Measurements from ENCODE around the gene PTPDC1. TPM values are rescaled to one million over a fixed set of nuclear protein-coding genes. Genes with fewer than 3 reads are reported as not detected.

The PTPDC1 gene
- total RNA-seq, 1 donor from 2014 or later, result 7.9 TPM

- DNase-seq, result no peak
- Histone ChIP-seq H3K27me3 (ENCODE audit: low read depth) (no peaks in the 10 kb centered on the region), H3K27ac (replicated peaks) (no peak overlapping the region), H3K9me3 (replicated peaks) (peaks cover 15% of the 10 kb centered on the region), H3K4me1 (no peaks in the 10 kb centered on the region), H3K4me3 (no peak overlapping the region), H3K36me3 (peaks cover 9% of the 10 kb centered on the region)
- TF ChIP-seq CTCF (IDR thresholded peaks at IDR 0.05; ENCODE audit: borderline replicate concordance), result no peak
- intact Hi-C loops (cut with micrococcal nuclease), result no loop called here
Measured at GRCh38 chr9:94120854-94121376, 36.7 kb downstream of the PTPDC1 start.

GRCh38 chr9:94126844-94127243, 42.6 kb downstream of the PTPDC1 start:
- H3K27me3 ChIP-seq (ENCODE audit: low read depth), result no peaks in the 10 kb centered on the region
- H3K9me3 ChIP-seq (replicated peaks), result peaks cover 47% of the 10 kb centered on the region
- H3K36me3 ChIP-seq, result peaks cover 9% of the 10 kb centered on the region
- H3K4me3 ChIP-seq, result no peak overlapping the region
- no peak for TF ChIP-seq CTCF (IDR thresholded peaks at IDR 0.05; ENCODE audit: borderline replicate concordance)
- no peak overlapping the region for H3K27ac ChIP-seq (replicated peaks)
- H3K4me1 ChIP-seq, result no peaks in the 10 kb centered on the region
- DNase-seq, result no peak
- intact Hi-C loops (cut with micrococcal nuclease), result no loop called here

DNA sequence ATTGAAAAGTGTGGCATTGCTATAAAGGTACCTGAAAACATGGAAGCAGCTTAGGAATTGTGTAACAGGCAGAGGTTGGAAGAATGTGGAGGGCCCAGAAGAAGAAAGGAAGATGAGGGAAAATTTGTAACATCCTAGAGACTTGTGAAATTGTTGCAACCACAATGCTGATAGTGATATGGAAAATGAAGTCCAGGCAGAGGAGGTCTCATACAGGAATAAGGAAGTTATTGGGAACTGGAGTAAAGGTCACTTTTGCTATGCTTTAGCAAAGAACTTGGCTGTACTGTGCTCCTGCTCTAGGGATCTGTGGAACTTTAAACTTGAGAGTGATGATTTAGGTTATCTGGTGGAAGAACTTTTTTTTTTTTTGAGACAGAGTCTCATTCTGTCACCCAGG, 43.5 kb downstream of the PTPDC1 start:
- Histone ChIP-seq H3K9me3 (replicated peaks) (peaks cover 47% of the 10 kb centered on the region), H3K36me3 (peaks cover 8% of the 10 kb centered on the region), H3K4me1 (no peaks in the 10 kb centered on the region), H3K27ac (replicated peaks) (no peak overlapping the region), H3K27me3 (ENCODE audit: low read depth) (no peaks in the 10 kb centered on the region), H3K4me3 (no peak overlapping the region)
- TF ChIP-seq CTCF (IDR thresholded peaks at IDR 0.05; ENCODE audit: borderline replicate concordance), result no peak
- intact Hi-C loops (cut with micrococcal nuclease), result no loop called here
- no peak for DNase-seq

DNA sequence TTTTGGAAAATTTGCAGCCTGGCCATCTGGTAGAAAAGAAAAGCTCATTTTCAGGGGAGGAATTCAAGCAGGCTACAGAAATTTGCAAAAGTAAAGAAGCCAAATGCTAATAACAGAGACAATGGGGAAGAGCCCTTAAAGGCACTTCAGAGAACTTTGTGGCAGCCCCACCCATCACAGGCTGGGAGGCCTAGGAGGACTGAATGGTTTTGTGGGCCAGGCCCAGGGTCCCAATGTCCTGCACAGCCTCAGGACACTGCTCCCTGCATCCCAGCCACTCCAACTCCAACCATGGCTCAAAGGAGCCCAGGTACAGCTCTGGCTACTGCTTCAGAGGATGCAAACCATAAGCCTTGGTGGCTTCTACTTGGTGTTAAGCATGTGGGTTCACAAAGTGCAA, 44.3 kb downstream of the PTPDC1 start:
- no peak overlapping the region for H3K27ac ChIP-seq (replicated peaks)
- TF ChIP-seq CTCF (IDR thresholded peaks at IDR 0.05; ENCODE audit: borderline replicate concordance), result no peak
- intact Hi-C loops (cut with micrococcal nuclease), result no loop called here

DNA sequence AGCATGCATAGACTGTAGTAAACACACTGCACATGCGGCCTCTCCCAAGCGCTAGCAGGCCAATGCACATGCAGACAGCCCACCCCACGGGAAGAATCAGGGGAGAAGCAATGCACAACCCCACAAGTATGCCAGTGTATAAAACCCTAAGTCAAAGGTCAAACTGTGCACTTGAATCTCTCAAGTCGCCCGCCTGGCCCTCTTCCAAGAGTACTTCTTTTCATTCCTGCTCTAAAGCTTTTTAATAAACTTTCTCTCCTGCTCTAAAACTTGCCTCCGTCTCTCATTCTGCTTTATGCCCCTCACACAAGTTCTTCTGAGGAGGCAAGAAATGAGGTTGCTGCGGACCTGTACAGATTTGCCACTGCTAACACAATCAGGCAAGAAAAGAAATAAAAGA, 50.4 kb downstream of the PTPDC1 start:
- no peak overlapping the region for H3K4me3 ChIP-seq
- no peak for DNase-seq
- H3K27ac ChIP-seq (replicated peaks), result peak overlapping the region; percentile 75
- intact Hi-C loops (cut with micrococcal nuclease), result loop anchor here (10.0 kb wide), 1 partner anchor 50 kb away; the partner anchor contains the start of gene PTPDC1
- no peaks in the 10 kb centered on the region for H3K9me3 ChIP-seq (replicated peaks)
- no peaks in the 10 kb centered on the region for H3K36me3 ChIP-seq
- no peaks in the 10 kb centered on the region for H3K27me3 ChIP-seq (ENCODE audit: low read depth)
- no peak for TF ChIP-seq CTCF (IDR thresholded peaks at IDR 0.05; ENCODE audit: borderline replicate concordance)
- H3K4me1 ChIP-seq, result peaks cover 27% of the 10 kb centered on the region

More for the DNA sequence above, 44.3 kb downstream of the PTPDC1 start:
- Histone ChIP-seq H3K36me3 (peaks cover 3% of the 10 kb centered on the region), H3K4me3 (no peak overlapping the region), H3K27me3 (ENCODE audit: low read depth) (no peaks in the 10 kb centered on the region), H3K4me1 (no peaks in the 10 kb centered on the region), H3K9me3 (replicated peaks) (peaks cover 44% of the 10 kb centered on the region)
- DNase-seq, result no peak

Data from left ventricle myocardium inferior (tissue), 1 donor.